AG09319 (cell line): ENCODE results near the gene TUBGCP2.

Experiments
- DNase-seq: peaks from one replicate; pipeline ENCODE4 v3.0.0-alpha.2; 2010; ENCODE audit warnings: low read depth; ENCODE audit errors: extremely low read depth
- CTCF ChIP-seq: IDR thresholded peaks from 2 replicates; pipeline ENCODE4 v1.5.1; 2011; ENCODE audit warnings: low read depth, mild to moderate bottlenecking, inconsistent platforms, low read length, moderate library complexity

Gene TUBGCP2

GRCh38 chr10:133258066-133258817 lies 50.4 kb downstream of the TUBGCP2 start:
- no peak for DNase-seq
- TF ChIP-seq CTCF: no peak

GRCh38 chr10:133257489-133258065 lies 51.1 kb downstream of the TUBGCP2 start:
- no peak for DNase-seq
- TF ChIP-seq CTCF: peak; percentile 10; the same call in 1 of the 2 replicates

- no peak for TF ChIP-seq CTCF
- no peak for DNase-seq
Measured at GRCh38 chr10:133255323-133255722, 53.3 kb downstream of the TUBGCP2 start.

GRCh38 chr10:133254421-133255120 lies 54.1 kb downstream of the TUBGCP2 start:
- no peak for TF ChIP-seq CTCF
- DNase-seq: no peak

GRCh38 chr10:133253361-133253955 lies 55.2 kb downstream of the TUBGCP2 start:
- no peak for TF ChIP-seq CTCF
- DNase-seq: no peak

- no peak for TF ChIP-seq CTCF
- DNase-seq: no peak
Measured at GRCh38 chr10:133252223-133252552, 56.5 kb downstream of the TUBGCP2 start.
